GM12801 (cell line): ENCODE data around the gene HOXA1.

Experiments used
- TF ChIP-seq, protein P1 (sequence below): IDR thresholded peaks from one replicate; pipeline ENCODE4 v1.5.1; 2011; ENCODE audit warnings: control low read depth; ENCODE audit not compliant: insufficient read length; ENCODE audit errors: extremely low read depth

Gene HOXA1

DNA sequence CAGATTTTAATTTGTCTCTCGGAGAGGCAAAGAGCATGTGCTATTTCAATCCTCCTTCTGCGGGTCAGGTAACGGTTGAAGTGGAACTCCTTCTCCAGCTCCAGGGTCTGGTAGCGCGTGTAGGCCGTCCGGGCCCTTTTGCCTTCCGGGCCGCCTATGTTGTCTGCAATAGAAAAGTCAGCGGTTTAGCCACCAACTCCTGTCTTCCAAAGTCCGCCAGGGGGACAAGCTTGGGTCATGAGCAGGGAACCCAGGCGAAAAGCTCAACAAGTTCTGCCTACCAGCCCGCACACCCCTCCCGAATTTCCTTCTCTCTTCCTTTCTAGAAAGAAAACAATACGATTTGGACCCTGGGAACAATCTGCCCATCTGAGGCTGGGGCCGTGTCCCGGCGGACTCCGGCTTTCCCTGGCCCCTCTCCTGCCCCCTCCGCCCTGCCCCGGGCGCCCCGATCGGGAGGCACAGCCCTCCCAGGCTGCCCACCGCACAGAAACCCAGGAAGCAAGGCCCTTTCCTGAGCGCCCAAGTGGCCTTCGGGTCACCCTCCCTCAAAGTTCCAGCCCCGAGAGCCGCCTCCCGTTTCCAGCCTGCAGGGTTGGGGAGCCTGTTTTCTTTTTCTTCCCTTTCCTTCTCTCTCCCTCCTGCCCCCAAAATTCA, 46.3 kb upstream of the HOXA1 start:
- TF ChIP-seq, protein P1, sequence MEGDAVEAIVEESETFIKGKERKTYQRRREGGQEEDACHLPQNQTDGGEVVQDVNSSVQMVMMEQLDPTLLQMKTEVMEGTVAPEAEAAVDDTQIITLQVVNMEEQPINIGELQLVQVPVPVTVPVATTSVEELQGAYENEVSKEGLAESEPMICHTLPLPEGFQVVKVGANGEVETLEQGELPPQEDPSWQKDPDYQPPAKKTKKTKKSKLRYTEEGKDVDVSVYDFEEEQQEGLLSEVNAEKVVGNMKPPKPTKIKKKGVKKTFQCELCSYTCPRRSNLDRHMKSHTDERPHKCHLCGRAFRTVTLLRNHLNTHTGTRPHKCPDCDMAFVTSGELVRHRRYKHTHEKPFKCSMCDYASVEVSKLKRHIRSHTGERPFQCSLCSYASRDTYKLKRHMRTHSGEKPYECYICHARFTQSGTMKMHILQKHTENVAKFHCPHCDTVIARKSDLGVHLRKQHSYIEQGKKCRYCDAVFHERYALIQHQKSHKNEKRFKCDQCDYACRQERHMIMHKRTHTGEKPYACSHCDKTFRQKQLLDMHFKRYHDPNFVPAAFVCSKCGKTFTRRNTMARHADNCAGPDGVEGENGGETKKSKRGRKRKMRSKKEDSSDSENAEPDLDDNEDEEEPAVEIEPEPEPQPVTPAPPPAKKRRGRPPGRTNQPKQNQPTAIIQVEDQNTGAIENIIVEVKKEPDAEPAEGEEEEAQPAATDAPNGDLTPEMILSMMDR: no peak

DNA sequence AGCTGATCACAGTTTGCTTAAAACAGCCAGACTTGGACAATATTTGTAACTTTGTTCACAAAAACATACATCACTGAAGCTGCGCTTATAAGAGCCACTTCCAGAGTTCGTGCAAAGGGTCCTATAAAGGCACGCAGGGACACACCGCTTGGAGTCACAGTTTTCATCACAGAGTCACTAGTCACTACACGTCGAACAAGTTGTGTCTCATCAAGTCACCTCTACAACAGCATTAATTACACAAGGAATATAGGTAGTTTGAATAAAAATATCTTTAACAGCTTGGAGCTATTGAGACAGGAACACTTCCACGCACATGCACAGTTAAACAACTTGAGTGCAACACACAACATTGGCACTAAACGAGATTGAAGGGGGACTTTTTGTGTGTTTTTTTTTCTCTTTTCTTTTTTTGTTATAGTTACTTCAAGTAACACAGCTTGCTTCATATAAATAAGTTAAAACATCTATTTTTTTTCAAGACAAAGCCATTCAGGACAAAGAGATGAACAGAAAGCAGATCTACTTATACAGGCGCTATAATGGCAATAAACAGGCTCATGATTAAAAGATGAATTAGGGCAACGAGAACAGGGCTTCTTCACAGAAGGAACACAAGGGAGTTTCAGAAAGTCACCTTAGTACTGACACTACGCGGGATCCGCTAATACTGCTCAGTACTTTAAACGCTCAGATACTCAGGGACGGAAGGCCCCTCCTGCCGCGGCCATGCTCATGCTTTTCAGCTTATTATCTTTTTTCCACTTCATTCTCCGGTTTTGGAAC, 45.5 kb upstream of the HOXA1 start:
- TF ChIP-seq, protein P1: no peak

DNA sequence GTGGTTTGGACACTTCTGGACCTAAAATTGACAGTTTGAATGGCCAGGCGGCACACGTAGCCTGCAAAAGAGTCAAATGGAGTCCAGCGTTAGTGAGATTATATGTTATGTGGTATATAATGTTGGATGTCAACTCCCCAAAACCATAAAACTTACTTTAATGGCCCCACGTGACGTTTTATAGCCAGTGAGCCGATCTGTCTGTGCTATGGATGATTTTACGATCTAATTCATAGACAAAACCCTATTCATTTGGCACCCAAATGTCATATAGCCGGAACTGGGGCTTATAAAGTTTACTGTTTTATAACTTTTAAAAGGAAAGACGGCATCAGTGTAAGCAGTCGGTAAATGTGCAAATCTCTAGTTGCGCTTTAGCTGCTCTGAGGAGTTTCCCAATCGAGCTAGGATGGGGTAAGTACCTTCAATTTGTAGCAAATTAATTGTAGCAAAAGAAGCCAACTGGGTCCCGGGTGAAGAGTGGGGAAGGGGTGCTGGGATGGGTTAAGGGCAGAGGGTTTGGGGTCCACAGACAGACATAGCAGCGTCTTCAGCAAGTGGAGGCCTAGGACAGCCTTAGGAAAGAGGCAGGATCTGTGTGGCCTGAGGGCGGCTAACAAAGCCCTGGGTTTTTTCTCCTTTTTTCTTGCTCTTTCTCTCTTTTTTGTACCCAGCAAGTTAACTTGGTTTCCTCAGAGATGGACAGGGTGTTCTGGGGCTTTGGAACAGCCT, 44.5 kb upstream of the HOXA1 start:
- TF ChIP-seq, protein P1: no peak

DNA sequence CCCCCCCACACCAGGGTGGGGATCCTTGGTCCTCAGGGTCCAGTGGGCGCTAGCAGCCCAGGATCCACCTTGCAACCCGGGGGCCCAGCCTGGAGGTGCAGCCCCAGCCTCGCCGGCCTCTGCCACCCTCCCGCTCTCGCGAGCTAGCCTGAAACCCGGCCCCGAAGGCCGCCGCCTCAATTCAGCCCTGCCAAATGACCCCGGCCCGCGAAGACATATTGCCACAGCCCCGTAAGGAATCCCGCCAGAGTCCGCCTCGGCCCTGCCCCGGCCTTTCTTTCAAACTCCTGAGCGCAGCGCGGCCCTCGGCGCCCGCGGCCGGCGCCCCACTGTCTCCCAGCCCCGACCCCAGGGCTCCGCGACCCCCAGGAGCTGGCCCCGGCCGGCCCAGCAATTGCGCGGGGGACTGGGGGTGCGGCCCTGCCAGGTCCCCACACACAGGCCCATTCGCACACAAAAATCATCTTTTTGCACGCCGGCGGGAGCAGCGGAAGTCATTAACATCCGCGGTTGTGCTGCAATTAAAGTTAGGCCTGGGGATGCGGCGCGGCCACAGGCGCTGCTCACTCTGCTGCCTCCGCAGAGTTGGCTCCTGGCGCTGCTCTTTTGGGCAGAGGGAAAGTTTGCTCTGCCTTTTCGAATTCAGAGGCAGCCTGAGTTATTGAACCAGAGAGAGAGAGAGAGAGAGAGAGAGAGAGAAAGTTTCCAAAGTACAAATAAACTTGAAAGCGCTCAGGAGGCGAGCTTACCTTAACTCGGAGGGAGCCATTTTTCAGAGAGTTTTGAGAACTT, 43.7 kb upstream of the HOXA1 start:
- TF ChIP-seq, protein P1: no peak

DNA sequence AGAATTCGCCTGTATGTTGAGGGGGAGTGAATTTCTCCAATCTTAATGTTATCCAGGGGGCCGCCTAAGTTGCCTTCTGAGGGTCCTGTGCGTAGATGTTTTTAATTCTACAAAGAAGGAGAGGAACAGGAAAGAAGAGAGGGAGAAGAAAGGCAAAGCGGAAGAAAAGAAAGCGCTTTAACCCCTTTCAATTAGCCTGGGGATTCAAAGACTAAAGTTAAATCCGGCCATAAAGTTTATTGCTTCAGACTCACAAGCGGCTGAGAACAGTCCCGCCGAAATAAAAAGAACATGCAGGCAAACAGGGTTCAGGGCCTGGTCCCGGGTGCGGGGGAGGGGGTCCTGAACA, 43.2 kb upstream of the HOXA1 start:
- TF ChIP-seq, protein P1: no peak

DNA sequence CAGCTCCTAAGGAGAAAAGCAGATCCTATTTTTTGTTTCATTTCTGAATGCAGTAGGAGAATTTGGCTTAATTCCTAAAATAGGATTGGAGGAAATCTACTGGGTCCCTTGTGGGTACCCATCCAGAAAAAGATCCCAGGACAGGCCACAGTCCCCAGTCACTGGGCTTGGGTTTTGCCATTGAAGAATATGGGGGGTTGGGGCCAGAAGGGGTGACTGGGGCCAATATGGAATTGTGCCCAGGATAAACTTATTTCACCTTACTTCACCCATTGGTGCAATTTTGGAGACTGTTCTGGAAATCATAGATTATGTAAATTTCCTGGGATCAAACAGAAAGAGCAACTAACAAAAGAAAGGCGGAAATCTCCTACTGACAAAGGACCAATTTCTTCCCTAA, 42.7 kb upstream of the HOXA1 start:
- TF ChIP-seq, protein P1: no peak
